Measurements from ENCODE around the gene DHRS1.

DNA sequence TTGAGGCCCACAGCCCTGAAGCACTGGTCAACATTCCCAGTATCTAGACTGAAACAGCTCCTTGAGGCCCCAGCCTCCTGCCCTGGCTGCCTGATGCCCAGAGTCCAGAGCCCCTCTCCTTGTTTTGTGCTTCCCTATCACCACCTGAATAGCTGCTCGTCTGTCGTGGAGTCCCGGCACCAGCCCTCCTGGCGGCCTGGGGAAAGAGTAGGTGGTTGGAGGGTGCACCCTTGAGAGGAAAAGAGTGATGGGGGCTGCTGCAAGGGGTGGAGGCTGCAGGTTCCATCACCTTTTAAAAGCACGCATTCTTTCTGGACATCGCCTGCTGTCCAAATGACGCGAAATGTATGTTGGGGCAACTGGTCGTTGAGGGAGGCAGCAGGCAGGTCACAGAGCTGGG, 31.4 kb downstream of the DHRS1 start:
- TF ChIP-seq, protein P1, sequence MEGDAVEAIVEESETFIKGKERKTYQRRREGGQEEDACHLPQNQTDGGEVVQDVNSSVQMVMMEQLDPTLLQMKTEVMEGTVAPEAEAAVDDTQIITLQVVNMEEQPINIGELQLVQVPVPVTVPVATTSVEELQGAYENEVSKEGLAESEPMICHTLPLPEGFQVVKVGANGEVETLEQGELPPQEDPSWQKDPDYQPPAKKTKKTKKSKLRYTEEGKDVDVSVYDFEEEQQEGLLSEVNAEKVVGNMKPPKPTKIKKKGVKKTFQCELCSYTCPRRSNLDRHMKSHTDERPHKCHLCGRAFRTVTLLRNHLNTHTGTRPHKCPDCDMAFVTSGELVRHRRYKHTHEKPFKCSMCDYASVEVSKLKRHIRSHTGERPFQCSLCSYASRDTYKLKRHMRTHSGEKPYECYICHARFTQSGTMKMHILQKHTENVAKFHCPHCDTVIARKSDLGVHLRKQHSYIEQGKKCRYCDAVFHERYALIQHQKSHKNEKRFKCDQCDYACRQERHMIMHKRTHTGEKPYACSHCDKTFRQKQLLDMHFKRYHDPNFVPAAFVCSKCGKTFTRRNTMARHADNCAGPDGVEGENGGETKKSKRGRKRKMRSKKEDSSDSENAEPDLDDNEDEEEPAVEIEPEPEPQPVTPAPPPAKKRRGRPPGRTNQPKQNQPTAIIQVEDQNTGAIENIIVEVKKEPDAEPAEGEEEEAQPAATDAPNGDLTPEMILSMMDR (IDR thresholded peaks at IDR 0.05): no peak
- TF ChIP-seq POLR2A (IDR thresholded peaks at IDR 0.05) (no peak), EP300 (IDR thresholded peaks at IDR 0.05) (no peak)

Measured in suprapubic skin (tissue), 3 donors.